NCI-H2227 (cell line): ENCODE measurements around the gene E2F7.

Experiments
- DNase-seq: peaks from one replicate; lab custom pipeline; 2025; ENCODE audit not compliant: unreplicated experiment; lab: John Stamatoyannopoulos, UW

Gene E2F7

DNA sequence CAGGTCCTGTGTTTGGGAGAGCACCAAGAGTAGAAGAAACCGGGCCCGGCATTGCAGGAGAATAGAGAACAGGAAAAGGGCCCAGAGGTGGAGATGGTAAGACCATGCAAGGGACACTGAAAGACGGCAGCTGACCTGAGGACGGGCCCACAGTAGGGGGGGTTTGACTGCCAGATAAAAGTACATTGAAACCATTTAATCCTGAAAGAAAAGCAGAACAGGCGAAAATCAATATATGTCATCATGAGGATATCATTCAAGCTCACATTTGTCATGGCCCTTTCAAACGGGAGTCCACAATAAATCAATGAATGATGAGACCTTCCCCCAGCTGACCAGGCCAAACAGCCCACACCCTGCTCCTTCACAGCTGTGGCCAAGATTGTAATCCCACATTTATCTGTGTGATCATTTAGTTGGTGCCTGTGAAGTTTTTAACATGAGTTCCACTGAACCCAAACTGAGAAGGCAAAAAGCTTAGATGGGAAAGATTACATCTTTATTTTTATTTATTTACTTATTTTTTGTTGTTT is 39.5 kb downstream of the E2F7 start:
- no peak for DNase-seq

DNA sequence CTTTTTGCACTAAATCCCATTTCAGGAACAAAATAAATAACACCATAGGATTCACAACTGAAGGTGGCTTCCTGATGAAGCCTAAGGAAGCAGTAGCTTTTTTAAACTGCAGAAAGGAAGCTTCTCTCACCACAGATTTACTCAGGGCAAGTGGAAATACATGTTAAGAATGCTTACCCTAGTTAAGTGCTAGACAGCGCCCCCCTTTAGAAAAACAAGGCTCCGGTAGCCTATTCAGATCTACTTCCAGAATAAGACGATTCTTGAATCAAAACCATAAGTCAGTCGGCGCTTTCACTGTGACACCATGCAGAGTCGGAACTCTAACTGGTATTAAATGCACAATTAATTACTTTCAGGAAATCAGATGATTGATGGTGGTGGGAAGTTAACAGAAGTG is 41.9 kb downstream of the E2F7 start:
- no peak for DNase-seq

DNA sequence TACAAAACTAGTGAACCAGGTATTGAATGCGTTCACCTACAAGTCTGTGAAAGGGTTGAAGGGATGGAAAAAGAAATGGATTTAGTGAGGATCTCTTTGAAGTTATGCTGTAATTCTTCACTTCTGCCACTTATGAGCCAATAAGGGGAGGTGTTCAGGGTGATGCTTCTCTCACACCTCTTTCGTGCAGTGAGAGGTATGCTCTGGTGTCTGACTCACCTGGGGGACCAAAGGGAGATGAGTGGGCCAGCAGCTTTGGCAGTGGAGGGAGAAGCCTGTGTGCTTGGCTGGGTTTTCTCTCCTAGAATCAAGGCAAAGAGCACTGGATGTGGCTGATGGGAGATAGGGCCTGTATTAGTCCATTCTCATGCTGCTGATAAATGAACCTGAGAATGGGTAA is 45.4 kb downstream of the E2F7 start:
- no peak for DNase-seq

DNA sequence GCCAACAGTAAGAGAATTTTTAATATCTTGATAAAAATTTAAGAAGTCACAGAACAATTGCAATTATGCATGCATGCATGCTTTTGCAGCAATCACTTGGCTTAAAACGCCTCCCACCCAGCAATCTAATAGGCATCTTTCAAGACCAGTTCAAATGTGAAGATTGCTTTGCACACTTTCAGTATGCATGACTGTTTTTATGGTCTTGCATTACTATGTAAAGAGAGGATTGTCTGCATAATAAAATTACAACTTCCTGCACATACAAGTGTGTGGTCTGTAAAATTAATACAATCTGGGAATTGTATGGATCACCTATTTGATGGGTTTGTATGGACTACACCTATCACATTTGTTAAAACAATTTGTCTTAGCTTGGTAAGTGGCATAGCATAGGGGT is 48.8 kb downstream of the E2F7 start:
- DNase-seq = no peak

DNA sequence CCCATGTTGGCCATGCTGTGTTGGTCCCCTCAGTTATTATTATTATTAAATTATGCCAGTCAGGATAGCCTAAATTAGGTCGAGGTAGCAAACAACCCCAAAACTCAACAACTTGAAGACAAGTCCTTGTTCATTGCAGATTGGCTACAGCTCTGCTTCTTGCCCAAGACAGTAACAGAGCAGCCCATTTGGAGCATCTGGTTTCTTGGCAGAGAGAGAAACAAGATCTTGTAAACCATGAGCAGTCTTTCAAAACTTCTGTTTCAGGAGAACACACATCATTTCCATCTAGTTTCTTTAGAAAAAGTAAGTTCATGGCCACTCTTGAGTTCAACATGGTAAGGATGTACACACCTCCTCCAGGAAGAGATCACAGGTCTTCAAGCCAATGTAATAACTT is 52.3 kb downstream of the E2F7 start:
- DNase-seq = no peak

DNA sequence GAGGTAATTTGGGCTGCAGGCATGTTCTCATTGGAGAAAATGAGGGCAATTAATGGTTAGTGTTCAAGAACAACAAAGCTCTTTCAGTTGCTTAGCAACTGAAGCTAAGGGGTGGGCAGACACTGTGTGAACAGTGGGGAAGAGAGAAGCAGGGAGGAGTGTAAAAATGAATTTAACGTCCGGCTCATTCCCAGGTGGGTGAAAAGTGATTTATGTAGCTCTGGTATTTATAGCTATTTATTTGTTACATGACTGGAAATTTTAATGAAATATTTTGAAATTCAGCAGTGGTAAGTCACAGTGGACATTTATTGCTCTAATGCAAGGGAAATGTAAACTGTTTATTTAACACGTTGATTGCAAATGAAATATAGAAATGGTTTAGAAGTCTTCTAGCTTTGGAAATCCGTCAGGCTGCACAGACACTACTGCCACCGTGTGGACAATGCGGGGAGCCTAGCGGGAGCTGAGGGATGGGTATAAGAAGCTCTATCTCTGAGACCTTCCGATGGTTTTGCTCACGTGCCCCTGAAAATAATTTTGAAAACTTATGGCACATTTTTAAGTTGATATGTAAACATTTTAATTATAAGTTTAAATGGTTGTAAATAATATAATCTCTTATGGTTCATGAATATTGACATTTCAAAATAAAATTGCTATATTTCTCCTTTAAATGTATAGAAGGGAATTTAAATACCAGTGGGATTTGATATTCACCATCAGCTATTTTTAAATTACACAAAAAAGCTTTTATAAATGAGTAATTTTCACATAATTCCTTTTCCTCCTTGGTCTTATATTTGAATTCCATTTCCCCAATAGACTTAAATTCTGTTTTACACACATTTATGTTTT is 54.4 kb downstream of the E2F7 start:
- DNase-seq = peak; percentile 93

DNA sequence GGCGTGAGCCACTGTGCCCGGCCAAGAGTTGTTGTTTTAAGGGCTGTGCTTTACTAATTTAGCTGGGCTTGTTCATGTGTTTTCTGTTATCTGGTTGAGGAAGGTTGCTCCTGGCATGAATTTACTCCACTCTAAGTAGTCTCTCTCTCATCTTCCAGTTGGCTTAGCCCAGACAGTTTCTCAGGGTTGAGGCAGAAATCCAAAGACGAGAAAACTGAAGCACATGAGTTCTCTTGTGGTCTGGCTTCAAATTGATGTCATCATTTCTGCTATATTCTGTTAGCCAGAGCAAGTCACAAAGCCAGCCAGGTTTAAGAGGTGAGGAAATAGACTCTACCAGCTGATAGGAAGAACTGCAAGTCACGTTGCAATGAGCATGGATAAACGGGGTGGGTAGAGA is 57.9 kb downstream of the E2F7 start:
- no peak for DNase-seq

DNA sequence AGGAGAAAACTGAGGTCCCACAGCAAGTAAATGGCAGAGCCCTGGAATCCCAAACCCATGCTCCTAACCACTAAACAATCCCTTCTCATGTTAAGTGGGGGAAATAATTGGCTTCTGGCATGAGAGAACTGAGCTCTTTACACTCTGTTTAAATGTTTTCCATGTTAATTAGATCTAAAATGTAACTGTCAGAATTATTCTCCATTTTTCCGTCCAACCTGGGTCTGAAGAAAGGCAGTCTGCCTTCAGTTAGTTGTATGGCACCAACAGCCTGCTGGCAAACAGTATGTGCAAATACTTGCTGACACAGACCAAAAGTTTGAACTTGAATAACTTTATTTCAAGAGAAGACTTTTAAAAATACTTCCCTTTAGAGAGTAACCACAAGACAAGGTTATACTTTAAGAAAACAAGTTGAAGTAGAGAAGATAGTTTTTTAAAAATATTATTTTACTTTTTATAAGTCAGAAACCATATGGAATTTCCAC is 59.7 kb downstream of the E2F7 start:
- DNase-seq = no peak

DNA sequence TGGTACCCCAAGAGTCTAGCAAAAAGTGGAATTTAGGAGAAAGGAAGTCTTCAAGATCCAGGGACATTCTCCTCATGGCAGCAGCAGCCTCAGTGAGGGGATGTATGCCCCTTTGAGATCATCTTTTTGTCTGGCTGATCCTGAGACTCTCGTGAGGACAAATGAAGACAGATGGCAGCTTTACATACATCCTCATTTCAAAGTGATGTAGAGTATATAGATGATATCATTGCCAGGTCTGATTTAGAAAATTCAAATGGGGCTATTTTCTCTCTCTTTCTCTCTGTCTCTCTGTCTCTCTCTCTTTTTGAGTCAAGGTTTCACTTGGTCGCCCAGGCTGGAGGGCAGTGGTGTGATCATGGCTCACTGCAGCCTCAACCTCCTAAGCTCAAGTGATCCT is 61.5 kb downstream of the E2F7 start:
- no peak for DNase-seq

DNA sequence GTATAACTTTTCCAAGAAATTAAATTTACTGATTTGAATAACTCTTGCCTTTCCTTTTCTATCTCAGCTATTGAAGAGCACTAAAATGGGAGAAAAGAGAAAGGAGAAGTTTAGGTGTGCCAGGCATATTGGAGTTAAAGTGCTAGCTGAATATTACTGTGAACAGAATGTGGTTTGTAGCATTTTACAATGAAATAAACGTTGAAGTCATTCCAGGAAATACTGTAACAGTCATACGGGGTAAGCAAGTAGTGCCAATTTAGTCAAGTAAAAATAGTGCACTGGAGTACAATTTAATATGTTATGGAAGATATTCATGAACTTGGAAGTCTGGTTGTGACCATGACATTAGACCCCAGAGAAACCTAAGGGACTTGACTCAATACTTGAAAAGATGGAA is 62.1 kb downstream of the E2F7 start:
- DNase-seq = no peak

DNA sequence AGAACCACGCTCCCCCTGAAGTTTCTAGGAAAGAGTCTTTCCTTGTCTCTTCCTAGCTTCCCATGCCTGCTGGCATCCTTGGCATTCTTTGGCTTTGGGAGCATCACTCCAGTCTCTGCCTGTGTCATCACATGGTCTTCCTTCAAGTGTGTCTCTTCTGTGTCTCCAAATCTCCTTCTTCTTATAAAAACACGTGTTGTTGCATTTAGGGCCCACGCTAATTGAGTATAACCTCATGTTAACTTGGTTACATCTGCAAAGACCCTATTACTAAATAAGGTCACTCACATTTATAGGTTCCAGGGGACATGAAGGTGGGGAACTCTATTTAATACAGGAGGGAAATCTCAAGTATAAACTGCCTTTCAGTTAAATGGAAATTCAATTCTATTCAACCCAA is 63.0 kb downstream of the E2F7 start:
- no peak for DNase-seq

DNA sequence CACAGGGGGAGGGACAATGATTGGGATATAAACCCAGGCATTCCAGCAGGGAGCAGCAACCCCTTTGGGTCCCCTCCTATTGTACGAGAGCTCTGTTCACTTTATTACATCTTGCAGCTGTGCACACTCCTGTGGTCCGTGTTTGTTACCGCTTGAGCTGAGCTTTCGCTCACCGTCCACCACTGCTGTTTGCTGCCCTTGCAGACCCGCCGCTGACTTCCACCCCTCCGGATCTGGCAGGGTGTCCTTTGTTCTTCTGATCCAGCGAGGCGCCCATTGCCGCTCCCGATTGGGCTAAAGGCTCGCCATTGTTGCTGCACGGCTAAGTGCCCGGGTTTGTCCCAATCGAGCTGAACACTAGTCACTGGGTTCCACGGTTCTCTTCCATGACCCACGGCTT is 64.1 kb downstream of the E2F7 start:
- peak; percentile 63 for DNase-seq

DNA sequence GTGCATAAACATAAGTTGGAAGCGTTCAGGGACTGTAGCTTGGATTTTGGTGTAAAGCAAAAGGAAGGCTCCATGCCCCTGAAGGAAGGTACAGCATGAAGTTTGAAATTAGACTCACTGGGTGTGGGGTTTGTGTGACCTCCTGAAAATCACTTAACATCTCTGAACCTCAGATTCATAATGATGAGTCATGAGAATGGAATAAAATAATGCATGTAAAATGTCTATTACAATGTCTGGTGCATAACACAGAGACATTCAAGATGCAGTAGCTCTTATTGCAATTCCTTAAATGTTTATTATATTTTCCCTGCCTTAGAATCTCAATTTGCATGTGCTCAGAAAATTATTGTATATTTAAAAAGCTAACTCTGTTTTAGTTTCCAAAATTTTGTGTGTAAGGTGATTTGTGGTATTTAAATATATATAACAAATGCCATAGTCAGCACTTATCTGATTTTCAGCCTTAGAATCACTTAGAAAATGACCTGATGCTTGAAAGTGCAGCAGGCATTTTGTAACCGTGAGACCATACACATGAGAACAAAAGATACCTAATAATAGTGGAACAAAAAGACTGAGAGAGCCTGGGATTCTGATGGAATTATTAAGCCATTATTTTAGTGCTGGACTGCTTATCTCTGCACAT is 66.3 kb downstream of the E2F7 start:
- peak; percentile 42 for DNase-seq

DNA sequence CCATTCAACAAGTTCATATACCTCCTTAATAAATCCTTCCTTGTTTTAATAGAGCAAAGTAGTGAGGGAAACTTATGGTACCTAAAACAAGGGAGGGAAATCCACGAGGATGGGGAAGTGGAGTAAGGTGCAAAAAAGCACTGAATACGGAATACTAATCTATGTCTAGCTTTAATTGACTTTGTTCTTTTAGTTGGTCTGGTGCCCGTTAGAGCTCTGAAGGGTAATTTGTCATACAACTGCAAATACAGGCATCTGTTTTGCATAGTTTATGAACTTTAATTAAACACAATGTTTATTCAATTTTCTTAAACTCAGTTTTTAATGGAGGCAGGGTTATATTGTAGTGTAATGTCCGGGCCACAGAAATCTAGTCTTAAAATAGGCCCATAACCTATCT is 67.0 kb downstream of the E2F7 start:
- no peak for DNase-seq

DNA sequence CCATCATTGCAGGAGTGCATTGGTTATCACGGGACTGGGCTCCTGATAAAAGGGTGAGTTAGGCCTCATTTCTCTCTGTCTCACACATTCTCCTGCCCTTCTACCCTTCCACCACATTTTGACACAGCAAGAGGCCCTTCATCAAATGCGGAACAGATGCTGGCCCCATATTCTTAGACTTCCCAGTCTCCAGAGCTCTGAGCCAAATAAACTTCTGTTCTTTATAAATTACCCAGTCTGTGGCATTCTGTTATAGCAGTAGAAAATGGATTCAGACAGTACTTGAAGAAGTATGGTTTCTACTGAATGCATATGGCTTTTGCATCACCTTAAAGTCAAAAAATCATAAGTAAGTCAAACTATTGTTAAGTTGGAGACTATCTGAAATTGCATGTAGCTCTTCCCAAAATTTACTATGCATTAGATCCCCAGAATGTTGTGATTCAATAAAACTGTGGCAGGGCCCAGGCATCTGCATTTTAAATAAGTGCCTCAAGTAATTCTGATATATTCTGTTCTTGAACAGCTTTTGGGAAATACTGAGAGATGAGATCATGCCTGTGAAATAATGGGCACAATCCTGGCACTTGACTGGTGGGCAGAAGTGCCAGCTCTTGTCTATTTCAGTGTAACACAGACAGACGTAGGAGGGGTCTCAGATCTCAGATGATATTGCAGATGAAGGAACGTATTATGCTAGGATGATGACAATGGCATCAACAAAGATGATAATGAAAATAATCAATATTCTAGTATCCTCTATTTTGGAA is 68.2 kb downstream of the E2F7 start:
- no peak for DNase-seq

DNA sequence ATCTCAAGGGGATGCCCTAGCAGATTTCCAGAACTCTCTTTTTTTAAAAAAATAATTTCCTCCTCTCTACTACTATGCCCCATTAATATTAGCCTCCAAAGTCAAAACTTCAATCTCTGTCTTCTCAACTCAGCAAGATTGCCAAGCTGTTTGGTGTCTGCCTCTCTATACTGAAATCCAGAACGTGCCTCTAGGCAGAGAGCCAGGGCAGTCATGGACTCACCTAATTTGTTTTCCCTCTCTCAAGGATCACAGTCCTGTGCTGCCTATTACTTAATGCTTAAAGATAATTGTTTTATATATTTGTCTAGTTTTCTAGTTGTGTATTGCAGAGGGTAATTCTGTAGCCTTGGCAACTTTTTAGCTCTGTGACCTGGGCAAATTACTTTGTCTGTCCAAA is 74.7 kb downstream of the E2F7 start:
- no peak for DNase-seq

DNA sequence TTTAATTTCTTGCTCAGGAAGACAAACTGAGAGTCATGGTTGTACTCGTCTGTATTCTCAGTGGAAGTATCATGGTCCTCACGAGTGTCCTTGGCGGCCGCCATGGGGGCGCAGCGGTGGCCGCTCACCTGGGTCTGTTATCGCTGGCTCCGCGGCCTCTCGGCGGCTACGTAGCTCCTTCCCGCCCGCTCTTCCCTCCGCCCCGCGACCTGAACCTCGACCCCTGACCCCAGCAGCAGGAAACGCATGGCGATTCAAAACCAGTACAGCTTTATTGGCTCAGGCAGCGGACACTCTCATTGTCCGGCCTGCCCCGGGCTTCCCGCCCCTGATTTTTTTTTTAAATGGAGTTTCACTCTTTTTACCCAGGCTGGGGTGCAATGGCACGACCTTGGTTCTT is 80.8 kb downstream of the E2F7 start:
- no peak for DNase-seq

DNA sequence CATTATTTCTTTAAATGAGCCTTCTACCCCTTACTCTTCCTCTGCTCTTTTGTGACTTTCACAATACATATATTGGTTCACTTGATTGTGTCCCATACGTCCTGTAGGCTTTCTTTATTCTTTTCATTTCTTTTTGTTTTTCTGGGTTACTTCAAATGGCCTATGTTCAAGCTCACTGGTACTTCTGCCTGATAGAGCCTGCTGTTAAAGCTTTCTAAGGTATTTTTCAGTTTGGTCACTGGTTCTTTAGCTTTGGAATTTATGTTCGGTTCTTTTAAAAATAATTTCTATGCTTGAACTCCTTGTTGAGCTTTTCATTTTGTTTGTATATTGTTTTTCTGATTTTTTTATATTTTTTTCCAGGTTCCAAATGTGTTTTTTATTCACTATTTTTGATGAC is 81.9 kb downstream of the E2F7 start:
- no peak for DNase-seq

DNA sequence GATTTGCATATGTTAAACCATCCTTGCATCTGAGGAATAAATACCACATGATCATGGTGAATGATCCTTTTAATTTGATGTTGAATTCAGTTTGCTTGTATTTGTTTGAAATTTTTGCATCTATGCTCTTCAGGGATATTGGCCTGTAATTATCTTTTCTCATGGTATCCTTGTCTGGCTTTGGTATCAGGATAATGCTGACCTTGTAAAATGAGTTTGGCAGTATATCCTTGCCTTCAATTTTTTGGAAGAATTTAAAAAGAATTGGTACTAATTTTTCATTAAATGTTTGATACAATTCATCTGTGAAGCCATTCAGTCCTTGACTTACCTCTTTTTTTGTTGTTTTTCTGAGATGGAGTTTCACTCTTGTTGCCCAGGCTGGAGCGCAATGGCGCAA is 85.2 kb downstream of the E2F7 start:
- no peak for DNase-seq

DNA sequence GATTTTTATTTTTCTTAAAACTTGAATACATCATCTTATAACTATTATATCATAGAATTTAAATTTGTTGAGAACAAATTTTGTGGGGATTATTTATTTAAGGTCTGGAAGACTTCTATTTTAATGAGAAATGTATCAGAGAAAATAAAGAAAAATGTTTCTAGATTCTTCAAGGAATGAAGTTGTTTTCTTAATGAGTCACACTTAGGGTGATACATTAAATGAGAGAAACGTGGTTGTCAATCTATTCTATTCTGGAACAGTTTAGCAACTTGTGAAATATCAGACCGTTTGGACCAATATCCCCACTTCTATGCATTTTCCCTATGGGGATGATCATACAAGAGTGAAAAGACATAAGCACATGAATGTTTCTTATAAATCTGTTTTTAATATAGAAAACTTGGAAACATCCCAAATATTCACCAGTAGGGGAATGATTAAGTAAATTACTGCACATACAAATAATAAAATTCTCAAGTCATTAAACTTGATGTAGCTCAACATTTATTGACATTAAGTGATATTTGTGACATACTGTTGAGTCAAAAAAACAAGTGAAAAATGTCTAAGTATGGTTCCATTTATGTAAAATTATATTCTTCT is 88.5 kb downstream of the E2F7 start:
- no peak for DNase-seq
